Measurements from ENCODE around the gene MAGT1.
A peak's percentile ranks its signal among the peaks of the same experiment; 100 is the strongest.
"Not testable (repeated sequence)": the region's sequence is repeated elsewhere in the genome, so short reads cannot be mapped to it uniquely, and the experiment has no call there.

Gene MAGT1

GRCh38 chrX:77925764-77926163 is 30.5 kb upstream of the MAGT1 start:
- DNase-seq (ENCODE audit: low read depth, low spot score), result no peak
- TF ChIP-seq CTCF (IDR thresholded peaks at IDR 0.05; ENCODE audit: low read depth, low read length), result no peak
- in situ Hi-C loops (cut with HindIII; ENCODE audit: low sequenced_read_pairs), result no loop called here
- no peak overlapping the region for H3K4me3 ChIP-seq (ENCODE audit: low read depth, low read length)

GRCh38 chrX:77924320-77924859 is 29.2 kb upstream of the MAGT1 start:
- H3K4me3 ChIP-seq (ENCODE audit: low read depth, low read length), result no peak overlapping the region
- TF ChIP-seq CTCF (IDR thresholded peaks at IDR 0.05; ENCODE audit: low read depth, low read length), result no peak
- in situ Hi-C loops (cut with HindIII; ENCODE audit: low sequenced_read_pairs), result no loop called here
- DNase-seq (ENCODE audit: low read depth, low spot score), result no peak

- H3K4me3 ChIP-seq (ENCODE audit: low read depth, low read length), result no peak overlapping the region
- DNase-seq (ENCODE audit: low read depth, low spot score), result no peak
- TF ChIP-seq CTCF (IDR thresholded peaks at IDR 0.05; ENCODE audit: low read depth, low read length), result no peak
- in situ Hi-C loops (cut with HindIII; ENCODE audit: low sequenced_read_pairs), result no loop called here
Observed at GRCh38 chrX:77922787-77923186, 27.6 kb upstream of the MAGT1 start.

GRCh38 chrX:77919370-77919769 is 24.1 kb upstream of the MAGT1 start:
- in situ Hi-C loops (cut with HindIII; ENCODE audit: low sequenced_read_pairs); H3K4me3 ChIP-seq (ENCODE audit: low read depth, low read length); DNase-seq (ENCODE audit: low read depth, low spot score): not testable (repeated sequence)

GRCh38 chrX:77918568-77918967 is 23.3 kb upstream of the MAGT1 start:
- TF ChIP-seq CTCF (IDR thresholded peaks at IDR 0.05; ENCODE audit: low read depth, low read length), result no peak
- DNase-seq (ENCODE audit: low read depth, low spot score), result no peak
- in situ Hi-C loops (cut with HindIII; ENCODE audit: low sequenced_read_pairs), result no loop called here
- H3K4me3 ChIP-seq (ENCODE audit: low read depth, low read length), result no peak overlapping the region

GRCh38 chrX:77917294-77917933 is 22.2 kb upstream of the MAGT1 start:
- DNase-seq (ENCODE audit: low read depth, low spot score), result no peak
- in situ Hi-C loops (cut with HindIII; ENCODE audit: low sequenced_read_pairs), result no loop called here
- TF ChIP-seq CTCF (IDR thresholded peaks at IDR 0.05; ENCODE audit: low read depth, low read length), result no peak
- H3K4me3 ChIP-seq (ENCODE audit: low read depth, low read length), result no peak overlapping the region

- H3K4me3 ChIP-seq (ENCODE audit: low read depth, low read length), result peak within 1 kb of the TSS; percentile 62
- peak; percentile 90 for DNase-seq (ENCODE audit: low read depth, low spot score)
- in situ Hi-C loops (cut with HindIII; ENCODE audit: low sequenced_read_pairs), result no loop called here
- TF ChIP-seq CTCF (IDR thresholded peaks at IDR 0.05; ENCODE audit: low read depth, low read length), result peak; percentile 51
Observed at GRCh38 chrX:77910108-77910840, 15.0 kb upstream of the MAGT1 start, which contains the start of gene ATP7A. Gene ATP7A (plus strand): TSS chrX:77910693. CDS start chrX:77971642, 60,949 bp downstream.

All from astrocyte of the spinal cord (primary cell).